GM21723 (cell line): Measurements from ENCODE around the gene HDLBP.
"Not testable (repeated sequence)": the region's sequence is repeated elsewhere in the genome, so short reads cannot be mapped to it uniquely, and the experiment has no call there.

Source experiments
- ATAC-seq: cut with Tn5 transposase; IDR thresholded peaks from one replicate; pipeline ENCODE4 v1.9.1; 2021; ENCODE audit warnings: mild to moderate bottlenecking, moderate library complexity; ENCODE audit not compliant: unreplicated experiment

HDLBP gene

DNA sequence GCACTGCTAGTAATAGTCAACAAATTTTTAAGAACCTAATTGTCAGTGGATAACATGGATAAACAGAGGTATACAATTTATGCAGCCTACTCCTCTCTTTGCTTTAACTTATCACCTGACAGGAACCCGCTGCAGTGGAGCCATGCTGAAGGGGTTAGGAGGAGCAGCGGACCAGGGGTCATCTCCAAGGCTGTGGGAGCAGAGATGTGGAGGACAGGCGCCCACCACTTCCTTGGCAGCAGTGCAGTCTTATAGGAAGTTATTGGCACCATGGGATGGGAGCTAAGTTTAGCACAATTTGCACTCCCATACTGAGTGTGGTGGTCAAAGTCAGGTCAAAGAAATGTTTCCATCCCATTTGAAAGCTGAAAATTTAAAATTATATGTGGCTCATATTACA, 35.6 kb downstream of the HDLBP start:
- no peak for ATAC-seq

DNA sequence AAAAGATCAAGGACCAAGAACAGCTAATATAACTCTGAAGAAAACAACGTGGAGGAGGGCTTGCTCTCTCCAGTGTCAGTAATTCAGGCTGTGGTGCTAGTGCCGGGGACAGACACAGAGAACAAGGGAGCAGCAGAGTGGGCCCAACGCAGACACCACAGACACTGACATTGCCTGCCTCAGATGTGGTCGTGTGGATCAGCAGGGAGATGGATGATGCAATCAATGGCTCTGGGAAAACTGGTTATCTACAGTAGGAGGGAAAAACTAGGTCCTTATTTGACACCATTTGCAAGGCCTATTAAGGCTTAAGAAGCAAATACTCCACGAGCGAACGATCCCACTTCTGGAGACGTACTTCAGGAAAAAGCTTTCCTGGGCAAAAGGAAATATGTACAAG, 36.1 kb downstream of the HDLBP start:
- ATAC-seq = no peak

DNA sequence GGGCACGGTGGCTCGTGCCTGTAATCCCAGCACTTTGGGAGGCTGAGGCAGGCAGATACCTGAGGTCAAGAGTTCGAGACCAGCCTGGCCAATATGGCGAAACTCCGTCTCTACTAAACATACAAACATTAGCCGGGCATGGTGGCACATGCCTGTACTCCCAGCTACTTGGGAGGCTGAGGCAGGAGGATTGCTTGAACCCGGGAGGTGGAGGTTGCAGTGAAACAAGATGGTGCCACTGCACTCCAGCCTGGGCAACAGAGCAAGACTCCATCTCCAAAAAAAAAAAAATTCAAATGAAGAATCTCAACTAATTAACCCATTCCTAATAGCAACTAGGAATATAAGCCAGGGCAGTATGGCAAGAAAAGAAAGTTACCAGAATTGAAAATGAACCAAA, 37.2 kb downstream of the HDLBP start:
- ATAC-seq = not testable (repeated sequence)

- ATAC-seq = no peak
Observed at GRCh38 chr2:241275910-241276309, 39.6 kb downstream of the HDLBP start.

GRCh38 chr2:241275504-241275903, 40.0 kb downstream of the HDLBP start:
- no peak for ATAC-seq

- no peak for ATAC-seq
Observed at GRCh38 chr2:241274127-241274526, 41.3 kb downstream of the HDLBP start.

GRCh38 chr2:241273210-241274020, 42.1 kb downstream of the HDLBP start:
- ATAC-seq = no peak

GRCh38 chr2:241272303-241273209, 42.9 kb downstream of the HDLBP start:
- peak; percentile 41 for ATAC-seq

DNA sequence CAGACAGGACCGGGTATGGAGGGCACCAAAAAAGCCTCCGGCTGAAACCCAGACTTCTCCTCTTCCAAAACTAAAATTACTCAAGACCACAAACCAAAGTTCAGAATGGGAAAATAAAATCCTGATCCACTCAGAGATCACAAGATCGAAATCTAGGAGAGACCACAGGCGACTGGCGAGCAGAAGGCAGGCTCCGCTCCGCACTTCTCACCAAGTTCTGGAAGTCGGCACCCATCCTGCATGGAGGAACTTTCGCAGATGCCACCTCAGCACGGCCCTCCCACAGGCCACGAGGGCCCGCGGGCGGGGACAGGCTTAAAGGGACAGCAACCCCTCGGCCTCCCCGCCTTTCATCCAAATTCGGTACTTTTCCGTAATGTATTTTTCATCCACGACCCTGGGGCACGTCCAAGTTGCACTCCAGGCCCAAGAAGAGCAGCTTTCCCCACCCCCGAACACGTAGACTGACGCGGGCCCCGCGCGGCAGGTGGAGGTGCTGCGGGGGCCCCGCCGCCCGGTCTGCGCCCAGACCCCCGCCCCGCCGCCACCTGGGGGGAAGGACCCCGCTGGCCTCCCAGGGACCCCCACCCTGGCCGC, 43.7 kb downstream of the HDLBP start:
- ATAC-seq = peak; percentile 65

DNA sequence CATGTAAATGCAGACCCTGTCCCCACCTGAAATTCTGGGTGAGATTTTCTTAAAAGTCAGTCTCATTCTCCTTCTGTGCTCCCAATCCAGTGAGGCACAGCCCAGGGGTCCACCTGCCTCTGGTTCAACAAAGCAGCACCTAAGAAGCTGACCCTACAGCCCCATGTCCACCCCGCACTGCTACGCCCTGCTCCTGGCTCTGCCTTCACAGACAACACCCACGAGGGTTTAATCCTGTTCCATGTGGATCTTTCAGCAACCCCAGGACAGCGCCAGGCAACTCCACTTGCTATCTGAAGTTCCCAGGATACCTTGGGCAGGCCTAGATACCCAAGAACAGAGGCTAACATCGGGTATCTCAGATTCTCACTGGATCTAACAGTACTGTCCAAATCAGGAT, 44.9 kb downstream of the HDLBP start:
- no peak for ATAC-seq

DNA sequence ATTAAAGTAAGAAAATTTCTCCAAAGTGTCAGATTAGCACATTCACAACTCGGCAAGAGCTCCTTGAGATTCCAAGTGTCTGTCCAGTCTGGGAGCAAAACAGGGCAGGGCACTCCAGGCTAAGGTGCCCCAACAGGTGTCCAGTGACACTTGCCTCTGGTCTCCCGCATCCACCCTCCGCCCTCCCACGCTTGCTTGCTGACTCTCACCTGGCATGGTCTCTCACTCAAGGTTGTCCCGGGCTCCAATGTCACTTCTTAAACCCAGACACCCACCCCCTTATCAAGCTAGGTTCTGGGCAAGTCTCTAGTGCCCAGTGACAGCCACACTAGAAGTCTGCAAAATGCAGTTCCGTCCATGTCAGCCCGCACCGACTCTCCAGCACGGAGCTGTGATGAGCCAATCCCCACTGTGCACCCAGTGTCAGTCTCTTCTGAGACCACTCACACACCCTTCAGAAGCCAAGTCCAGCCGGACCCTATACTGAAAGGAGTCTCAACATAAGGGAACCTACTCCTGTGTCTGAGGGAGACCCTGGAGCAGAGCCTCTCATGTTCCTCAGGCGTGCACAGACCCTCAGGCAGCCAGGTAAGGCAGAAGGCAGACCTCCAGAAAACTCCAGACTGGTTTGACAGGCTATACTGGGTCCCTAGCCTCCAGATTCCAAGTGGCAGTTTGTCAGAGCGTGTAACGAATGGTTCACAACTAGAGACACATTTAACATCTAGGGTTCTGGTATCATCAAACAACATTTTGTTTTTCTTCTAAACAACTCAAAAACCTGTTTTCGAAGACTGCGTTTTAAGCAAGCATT, 45.6 kb downstream of the HDLBP start:
- no peak for ATAC-seq

GRCh38 chr2:241268716-241269445, 46.6 kb downstream of the HDLBP start:
- no peak for ATAC-seq

DNA sequence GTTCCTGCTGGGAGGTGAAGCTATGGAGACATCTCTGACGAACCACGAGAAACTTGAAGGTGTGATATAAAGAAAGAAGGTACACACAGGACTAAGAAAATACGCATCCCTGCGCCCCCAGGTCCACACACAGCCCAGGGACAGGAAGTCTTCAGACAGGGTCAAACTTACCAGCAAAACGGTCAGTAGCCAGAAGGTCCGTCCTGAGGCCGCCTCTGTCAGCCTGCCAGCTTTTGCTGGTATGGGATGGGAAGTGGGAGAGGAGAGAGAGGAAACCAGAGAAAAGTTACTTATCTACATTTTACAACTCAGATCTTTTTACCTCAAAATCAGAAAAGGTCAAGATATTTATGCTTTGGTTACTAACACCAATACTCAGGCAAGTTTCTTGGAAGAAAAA, 47.2 kb downstream of the HDLBP start:
- no peak for ATAC-seq

GRCh38 chr2:241267249-241268067, 48.0 kb downstream of the HDLBP start:
- ATAC-seq = no peak

- ATAC-seq = no peak
Observed at GRCh38 chr2:241265506-241265905, 50.0 kb downstream of the HDLBP start.

- ATAC-seq = no peak
Observed at GRCh38 chr2:241263061-241263460, 52.4 kb downstream of the HDLBP start.

DNA sequence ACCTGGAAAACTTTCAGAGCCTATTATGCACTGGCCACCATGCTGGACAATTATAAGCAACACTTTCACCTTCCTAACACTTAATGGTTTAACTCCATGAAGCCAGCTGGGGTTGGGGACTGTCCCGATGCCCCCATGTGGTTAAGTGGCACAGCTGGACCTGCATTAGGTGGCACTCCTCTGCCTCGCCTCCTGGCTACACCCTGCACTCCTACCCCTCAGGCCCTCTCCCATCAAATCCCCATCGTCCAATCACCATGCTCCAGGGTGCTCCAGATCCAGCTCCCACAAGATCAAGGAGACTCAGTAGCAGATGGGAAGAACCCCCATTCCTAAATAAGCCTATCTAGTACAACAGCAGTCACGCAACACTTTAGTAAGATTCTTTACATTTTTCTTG, 53.8 kb downstream of the HDLBP start:
- no peak for ATAC-seq

DNA sequence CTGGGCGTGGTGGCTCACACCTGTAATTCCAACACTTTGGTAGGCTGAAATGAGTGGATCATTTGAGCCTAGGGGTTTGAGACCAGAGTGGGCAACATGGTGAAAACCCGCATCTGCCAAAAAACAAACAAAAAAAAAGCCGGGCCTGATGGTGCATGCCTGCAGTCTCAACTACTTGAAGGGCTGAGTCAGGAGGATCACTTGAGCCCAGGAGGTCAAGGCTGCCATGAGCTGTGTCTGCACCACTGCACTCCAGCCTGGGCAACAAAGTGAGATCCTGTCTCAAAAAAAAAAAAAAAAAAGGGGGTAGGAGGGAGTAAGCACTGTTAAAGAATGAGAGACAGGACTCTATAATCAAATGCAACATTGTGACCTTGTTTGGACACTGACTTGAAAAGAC, 54.6 kb downstream of the HDLBP start:
- ATAC-seq = no peak
